Caco-2 (cell line): ENCODE data around the gene KHDC3L. TPM values are rescaled to one million over a fixed set of nuclear protein-coding genes. Genes with fewer than 3 reads are reported as not detected.

Experiments
- BruUV-seq: library from RNA; stranded (reverse); fragments of 400-500 nt; replicated peaks from 2 replicates; lab custom pipeline; 2021; lab: Mats Ljungman, UMichigan
- CTCF ChIA-PET: fragments of 300-600 bp; sonication (Branson Sonifier 250); formaldehyde crosslinking; loops from one replicate; lab custom pipeline; 2022; ENCODE audit warnings: antibody characterized with exemption; lab: Charles Lee
- POLR2A ChIA-PET: fragments of 300-600 bp; sonication (Branson Sonifier 250); formaldehyde crosslinking; loops from one replicate; lab custom pipeline; 2022; ENCODE audit warnings: antibody characterized with exemption; lab: Charles Lee
- DNase-seq, 2 experiments: peaks; one replicate each; pipeline versions ENCODE4 v3.0.0 to v3.0.0-alpha.2; 2020 to 2022
- H3K27me3 ChIP-seq: replicated peaks from 2 replicates; pipeline ENCODE4 v1.6.0; 2011; ENCODE audit warnings: low read length; ENCODE audit not compliant: control insufficient read depth, insufficient read depth
- H3K36me3 ChIP-seq: 2 replicates; pipeline ENCODE4 v1.5.1; 2011; ENCODE audit warnings: low read length; ENCODE audit not compliant: control insufficient read depth, insufficient read depth
- H3K4me1 ChIP-seq: fragments of 250-450 bp; sonication (Bioruptor Pico); 2 replicates; pipeline ENCODE4 v1.5.1; 2020; ENCODE audit warnings: mild to moderate bottlenecking
- H3K4me3 ChIP-seq: 2 replicates; pipeline ENCODE4 v1.5.1; 2011; ENCODE audit warnings: low read depth, mild to moderate bottlenecking, control low read depth, low read length
- H3K9me3 ChIP-seq: fragments of 250-450 bp; sonication (Bioruptor Pico); 2 replicates; pipeline ENCODE4 v1.5.1; 2020; ENCODE audit warnings: mild to moderate bottlenecking, moderate library complexity
- H3K27ac Mint-ChIP-seq: one replicate; pipeline ENCODE4 v1.8.0; 2022; ENCODE audit warnings: mixed read lengths; ENCODE audit not compliant: unreplicated experiment
- H3K27me3 Mint-ChIP-seq: one replicate; pipeline ENCODE4 v1.8.0; 2022; ENCODE audit warnings: mixed read lengths; ENCODE audit not compliant: insufficient read depth, unreplicated experiment
- H3K36me3 Mint-ChIP-seq: one replicate; pipeline ENCODE4 v1.8.0; 2022; ENCODE audit warnings: mild to moderate bottlenecking, mixed read lengths; ENCODE audit not compliant: insufficient read depth, unreplicated experiment
- H3K4me1 Mint-ChIP-seq: one replicate; pipeline ENCODE4 v1.8.0; 2022; ENCODE audit warnings: low read depth, mixed read lengths; ENCODE audit not compliant: unreplicated experiment
- H3K4me3 Mint-ChIP-seq: one replicate; pipeline ENCODE4 v1.8.0; 2022; ENCODE audit warnings: mild to moderate bottlenecking, moderate library complexity, mixed read lengths; ENCODE audit not compliant: unreplicated experiment
- H3K9me3 Mint-ChIP-seq: one replicate; pipeline ENCODE4 v1.8.0; 2022; ENCODE audit warnings: mixed read lengths; ENCODE audit not compliant: unreplicated experiment
- CTCF ChIP-seq, 2 experiments: fragments of 200-600 bp in 1 of 2; IDR thresholded peaks; 1 replicate in 1 of 2; 2 replicates in 1 of 2; pipeline versions ENCODE4 v1.5.1 to v1.8.0; 2011 to 2022; ENCODE audit warnings: antibody characterized with exemption in 1 of 2, control low read depth in 1 of 2, inconsistent platforms in 1 of 2, low read depth in 1 of 2, low read length in 1 of 2, mild to moderate bottlenecking in 1 of 2, moderate library complexity in 1 of 2; ENCODE audit not compliant: insufficient read depth in 1 of 2, severe bottlenecking in 1 of 2, unreplicated experiment in 1 of 2
- intact Hi-C: fragments of 100-400 bp; cut with micrococcal nuclease; formaldehyde crosslinking; loops from one replicate; pipeline ENCODE4 v1.10.0; 2022; ENCODE audit not compliant: unreplicated experiment
- total RNA-seq: library from RNA; stranded (reverse); gene quantifications from 2 replicates; pipeline ENCODE4 v1.2.3, GENCODE V29; 2022

KHDC3L gene
- total RNA-seq, 1 experiment from 2014 or later = not detected

- intact Hi-C loops = loop anchor here (5.0 kb wide), 1 partner anchor 45 kb away; no protein-coding TSS in a partner anchor
- Mint-ChIP-seq H3K27ac (no peak overlapping the region), H3K36me3 (no peaks in the 10 kb centered on the region), H3K27me3 (no peaks in the 10 kb centered on the region), H3K9me3 (no peaks in the 10 kb centered on the region), H3K4me3 (no peak overlapping the region), H3K4me1 (peaks cover 13% of the 10 kb centered on the region)
- no peak for TF ChIP-seq CTCF (IDR thresholded peaks at IDR 0.05; ENCODE audit: insufficient read depth in 1 of 2, low read depth in 1 of 2, low read length in 1 of 2, severe bottlenecking in 1 of 2, unreplicated experiment in 1 of 2)
- H3K36me3 ChIP-seq = no peaks in the 10 kb centered on the region
- H3K27me3 ChIP-seq = no peaks in the 10 kb centered on the region
- ChIA-PET POLR2A (no interaction called here), CTCF (no interaction called here)
- H3K4me3 ChIP-seq = no peak overlapping the region
- no peaks in the 10 kb centered on the region for H3K9me3 ChIP-seq
- H3K4me1 ChIP-seq = peaks cover 7% of the 10 kb centered on the region; the same call in 1 of the 2 replicates
- no TSS peak for BruUV-seq
- DNase-seq = no peak
These were observed 20.3 kb upstream of the KHDC3L start for GRCh38 chr6:73342174-73342573.

- H3K4me1 Mint-ChIP-seq = peaks cover 13% of the 10 kb centered on the region
- H3K4me3 ChIP-seq = no peak overlapping the region
- no peak for TF ChIP-seq CTCF (IDR thresholded peaks at IDR 0.05; ENCODE audit: insufficient read depth in 1 of 2, low read depth in 1 of 2, low read length in 1 of 2, severe bottlenecking in 1 of 2, unreplicated experiment in 1 of 2)
- ChIA-PET CTCF (no interaction called here), POLR2A (no interaction called here)
- H3K27ac Mint-ChIP-seq = no peak overlapping the region
- H3K9me3 Mint-ChIP-seq = no peaks in the 10 kb centered on the region
- no peaks in the 10 kb centered on the region for H3K9me3 ChIP-seq
- DNase-seq = no peak
- H3K27me3 ChIP-seq = no peaks in the 10 kb centered on the region
- peaks cover 7% of the 10 kb centered on the region; the same call in 1 of the 2 replicates for H3K4me1 ChIP-seq
- H3K4me3 Mint-ChIP-seq = no peak overlapping the region
- intact Hi-C loops = loop anchor here (5.0 kb wide), 1 partner anchor 44 kb away; no protein-coding TSS in a partner anchor
- no peaks in the 10 kb centered on the region for H3K27me3 Mint-ChIP-seq
- no peaks in the 10 kb centered on the region for H3K36me3 ChIP-seq
- no TSS peak for BruUV-seq
- no peaks in the 10 kb centered on the region for H3K36me3 Mint-ChIP-seq
These were observed 19.3 kb upstream of the KHDC3L start for GRCh38 chr6:73343164-73343563.

GRCh38 chr6:73348550-73349204 is 13.8 kb upstream of the KHDC3L start:
- Histone ChIP-seq H3K27me3 (no peaks in the 10 kb centered on the region), H3K4me3 (no peak overlapping the region), H3K9me3 (no peaks in the 10 kb centered on the region), H3K4me1 (no peaks in the 10 kb centered on the region), H3K36me3 (no peaks in the 10 kb centered on the region)
- Mint-ChIP-seq H3K9me3 (no peaks in the 10 kb centered on the region), H3K4me3 (no peak overlapping the region), H3K4me1 (no peaks in the 10 kb centered on the region), H3K27ac (no peak overlapping the region), H3K27me3 (no peaks in the 10 kb centered on the region), H3K36me3 (no peaks in the 10 kb centered on the region)
- no peak for DNase-seq
- BruUV-seq = no TSS peak
- no peak for TF ChIP-seq CTCF (IDR thresholded peaks at IDR 0.05; ENCODE audit: insufficient read depth in 1 of 2, low read depth in 1 of 2, low read length in 1 of 2, severe bottlenecking in 1 of 2, unreplicated experiment in 1 of 2)
- intact Hi-C loops = no loop called here
- CTCF ChIA-PET = no interaction called here
- POLR2A ChIA-PET = no interaction called here
